ENCODE measurements around the gene CHAF1A.

CHAF1A gene

DNA sequence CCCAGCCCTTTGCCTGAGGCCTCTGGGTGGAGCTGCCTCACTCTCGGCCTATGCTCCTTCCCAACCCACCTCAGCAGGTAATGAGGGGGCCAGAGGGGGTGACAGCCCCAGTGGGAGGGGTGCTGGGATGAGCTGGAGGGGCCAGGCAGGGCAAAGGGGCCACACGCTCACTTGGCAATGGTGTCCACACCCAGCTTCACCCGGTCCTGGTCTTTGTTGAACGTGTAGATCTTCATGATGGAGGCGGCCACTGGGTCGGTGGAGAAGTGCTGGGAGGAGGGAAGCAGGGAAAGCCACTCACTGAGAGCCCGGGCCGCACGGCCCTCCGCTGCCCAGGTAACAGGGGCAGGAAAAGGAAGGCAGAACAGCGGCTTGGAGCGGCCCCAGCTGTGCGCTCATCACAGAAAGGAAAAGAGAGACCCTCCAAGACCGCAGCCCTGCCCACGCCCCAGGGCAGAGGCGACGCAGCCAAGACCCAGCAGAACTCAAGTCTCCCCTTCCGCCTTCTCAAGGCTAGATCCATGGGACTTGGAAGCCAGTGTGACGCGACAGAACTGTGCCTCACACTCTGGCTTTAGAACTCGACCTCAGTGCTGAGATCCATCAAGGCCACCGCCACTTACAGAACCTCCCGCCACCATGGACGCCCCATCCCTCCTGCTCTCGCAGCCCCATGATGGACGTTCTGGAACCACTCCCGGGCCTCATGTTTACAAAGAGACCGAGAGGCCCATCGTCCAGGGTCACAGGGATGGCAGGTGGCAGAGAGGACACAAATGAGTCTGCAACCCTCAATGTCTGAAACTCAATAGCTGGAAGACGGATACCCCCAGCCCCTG, 45.9 kb downstream of the CHAF1A start:
- H3K4me3 ChIP-seq (ENCODE audit: low read length), result no peak overlapping the region
- TF ChIP-seq, protein P1, sequence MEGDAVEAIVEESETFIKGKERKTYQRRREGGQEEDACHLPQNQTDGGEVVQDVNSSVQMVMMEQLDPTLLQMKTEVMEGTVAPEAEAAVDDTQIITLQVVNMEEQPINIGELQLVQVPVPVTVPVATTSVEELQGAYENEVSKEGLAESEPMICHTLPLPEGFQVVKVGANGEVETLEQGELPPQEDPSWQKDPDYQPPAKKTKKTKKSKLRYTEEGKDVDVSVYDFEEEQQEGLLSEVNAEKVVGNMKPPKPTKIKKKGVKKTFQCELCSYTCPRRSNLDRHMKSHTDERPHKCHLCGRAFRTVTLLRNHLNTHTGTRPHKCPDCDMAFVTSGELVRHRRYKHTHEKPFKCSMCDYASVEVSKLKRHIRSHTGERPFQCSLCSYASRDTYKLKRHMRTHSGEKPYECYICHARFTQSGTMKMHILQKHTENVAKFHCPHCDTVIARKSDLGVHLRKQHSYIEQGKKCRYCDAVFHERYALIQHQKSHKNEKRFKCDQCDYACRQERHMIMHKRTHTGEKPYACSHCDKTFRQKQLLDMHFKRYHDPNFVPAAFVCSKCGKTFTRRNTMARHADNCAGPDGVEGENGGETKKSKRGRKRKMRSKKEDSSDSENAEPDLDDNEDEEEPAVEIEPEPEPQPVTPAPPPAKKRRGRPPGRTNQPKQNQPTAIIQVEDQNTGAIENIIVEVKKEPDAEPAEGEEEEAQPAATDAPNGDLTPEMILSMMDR (conservative IDR thresholded peaks at IDR 0.05; ENCODE audit: low read depth, low read length), result no peak
- DNase-seq (ENCODE audit: low read depth), result no peak

DNA sequence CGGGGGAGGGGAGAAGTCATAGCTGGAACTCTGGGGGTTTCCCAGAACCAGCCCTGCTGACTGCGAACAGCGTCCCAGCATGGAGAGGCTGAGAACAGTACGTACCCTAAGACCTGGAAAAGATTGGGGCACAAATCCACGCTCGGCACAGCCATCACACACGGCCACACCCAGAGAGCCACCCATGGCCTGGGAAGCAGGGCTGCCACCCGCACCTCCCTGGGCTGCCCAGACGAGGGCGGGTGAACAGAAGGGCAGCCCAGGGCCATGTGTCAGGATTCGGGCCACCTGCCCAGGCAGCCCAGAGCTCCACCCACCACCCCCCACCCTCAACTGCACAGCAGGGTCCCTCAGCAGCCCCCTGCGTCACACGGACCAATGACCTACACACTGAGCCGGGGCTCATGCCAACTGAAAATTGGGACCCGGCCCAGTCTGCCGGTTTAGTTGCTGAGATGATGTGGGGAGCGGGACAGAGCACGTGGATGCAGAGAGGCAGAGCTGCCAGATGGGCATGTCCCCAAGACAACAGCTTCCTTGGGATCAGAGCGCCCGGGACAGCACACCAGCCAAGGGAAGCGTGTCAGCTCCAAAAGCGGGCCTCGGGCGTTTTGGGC, 46.7 kb downstream of the CHAF1A start:
- no peak for DNase-seq (ENCODE audit: low read depth)
- TF ChIP-seq, protein P1 (conservative IDR thresholded peaks at IDR 0.05; ENCODE audit: low read depth, low read length), result no peak
- no peak overlapping the region for H3K4me3 ChIP-seq (ENCODE audit: low read length)

DNA sequence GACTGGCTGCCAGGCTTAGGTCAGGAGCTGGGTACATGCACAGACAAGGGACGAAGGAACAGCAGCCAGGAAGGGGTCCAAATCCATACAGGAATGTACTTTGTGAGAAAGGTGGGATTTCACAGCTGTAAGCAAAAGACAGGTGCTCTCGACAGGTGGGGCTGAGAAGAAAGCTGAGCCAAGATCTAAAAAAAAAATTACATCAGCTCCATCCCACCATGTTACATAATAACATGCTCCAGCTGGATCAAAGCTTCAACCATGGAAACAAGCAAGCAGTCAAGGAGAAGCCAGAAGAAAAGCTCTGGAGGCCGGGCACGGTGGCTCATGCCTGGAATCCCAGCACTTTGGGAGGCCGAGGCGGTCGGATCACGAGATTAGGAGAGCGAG, 47.2 kb downstream of the CHAF1A start:
- TF ChIP-seq, protein P1 (conservative IDR thresholded peaks at IDR 0.05; ENCODE audit: low read depth, low read length), result no peak
- H3K4me3 ChIP-seq (ENCODE audit: low read length), result no peak overlapping the region
- DNase-seq (ENCODE audit: low read depth), result no peak

DNA sequence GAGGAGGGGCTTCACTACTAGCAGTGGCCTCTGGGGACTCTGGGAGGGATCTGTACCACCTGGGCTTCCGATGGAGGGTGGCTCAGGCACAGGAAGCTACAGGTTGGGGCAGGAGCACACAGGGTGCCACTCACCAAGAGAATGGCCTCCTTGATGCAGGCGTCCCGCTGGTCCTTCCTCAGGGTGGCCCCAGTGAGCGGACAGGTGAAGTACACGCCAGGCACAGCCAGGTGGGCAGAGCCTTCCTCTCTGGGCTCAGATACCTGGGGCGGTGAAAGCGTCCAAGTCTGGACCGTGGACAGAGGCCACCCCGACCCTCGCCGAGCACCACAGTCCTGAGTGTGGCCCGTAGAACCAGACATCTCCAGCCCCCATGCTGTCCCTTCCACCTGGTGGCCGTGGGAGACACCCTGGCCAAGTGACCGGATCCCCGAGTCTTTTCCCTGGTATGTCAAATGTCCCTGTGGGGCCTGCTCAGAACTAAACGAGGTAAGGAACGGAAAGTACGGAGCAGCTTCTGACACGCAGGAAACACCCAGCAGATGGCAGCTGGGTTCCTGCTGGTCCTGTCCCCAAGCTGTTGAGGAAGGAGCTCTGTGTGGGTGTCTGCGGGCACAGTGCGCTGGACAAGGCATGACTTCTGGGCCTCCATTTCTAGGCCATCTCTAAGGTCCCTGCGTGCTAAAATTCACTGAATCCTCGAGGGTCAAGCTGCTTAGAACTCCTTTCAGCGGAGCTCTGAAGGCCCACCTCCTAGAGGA, 50.0 kb downstream of the CHAF1A start:
- H3K4me3 ChIP-seq (ENCODE audit: low read length), result no peak overlapping the region
- TF ChIP-seq, protein P1 (conservative IDR thresholded peaks at IDR 0.05; ENCODE audit: low read depth, low read length), result no peak
- DNase-seq (ENCODE audit: low read depth), result no peak

DNA sequence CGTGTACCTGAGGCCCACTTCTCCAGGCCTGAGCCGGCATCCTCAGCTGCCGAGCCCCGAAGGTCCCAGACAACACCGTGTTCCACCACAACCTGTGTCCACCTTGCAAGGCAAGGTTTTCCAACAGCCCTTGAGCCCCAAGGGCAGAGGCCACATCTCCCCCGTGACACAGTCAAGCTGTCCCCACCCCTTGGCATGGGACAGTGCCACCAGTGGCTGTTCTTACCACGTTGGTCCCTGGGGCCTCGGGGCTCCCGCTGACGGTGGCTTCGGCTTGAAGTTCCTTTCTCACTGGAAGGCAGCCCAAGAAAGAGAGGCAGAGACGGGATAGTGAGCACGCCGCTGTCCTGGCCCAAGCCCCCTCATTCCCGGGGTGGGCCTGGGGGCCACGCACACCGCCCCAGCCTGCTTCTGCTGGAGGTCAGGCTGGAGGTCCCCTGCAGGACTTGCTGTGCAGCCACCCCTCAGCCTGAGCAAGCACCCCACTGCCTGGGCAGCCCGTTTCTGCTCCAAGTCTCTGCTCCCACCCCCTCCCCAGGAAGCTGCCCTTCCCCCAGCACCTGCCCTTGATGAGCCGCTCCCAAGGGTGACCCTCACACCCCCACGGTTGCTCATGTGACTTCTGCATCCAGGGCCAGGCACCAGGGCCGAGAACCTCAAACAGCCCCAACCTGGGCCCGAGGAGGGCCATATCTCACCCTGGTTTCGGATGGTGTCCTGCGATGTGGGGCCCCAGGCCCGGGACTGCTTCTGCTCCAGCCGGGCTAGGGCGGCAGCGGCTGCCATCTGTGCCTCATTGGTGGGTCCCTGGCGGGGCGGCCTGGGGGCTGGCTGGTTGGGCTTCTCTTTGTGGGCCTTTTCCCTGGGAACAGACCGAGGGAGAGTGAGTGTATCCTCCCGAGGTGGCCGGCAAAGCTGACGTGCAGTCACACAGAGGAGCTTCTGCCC, 51.1 kb downstream of the CHAF1A start:
- no peak for DNase-seq (ENCODE audit: low read depth)
- H3K4me3 ChIP-seq (ENCODE audit: low read length), result no peak overlapping the region
- TF ChIP-seq, protein P1 (conservative IDR thresholded peaks at IDR 0.05; ENCODE audit: low read depth, low read length), result no peak

Measured in retinal pigment epithelial cell (primary cell).